PC-3 (cell line): ENCODE results near the gene PCBP1.

Experiments
- EZH2 ChIP-seq: fragments of 300-600 bp; sonication (generic); IDR thresholded peaks from one replicate; pipeline ENCODE4 v1.6.1; 2017; ENCODE audit warnings: antibody characterized with exemption, mild to moderate bottlenecking, low read length; ENCODE audit not compliant: unreplicated experiment
- TF ChIP-seq, protein P1 (sequence below): fragments of 300-600 bp; sonication (generic); conservative IDR thresholded peaks from 2 replicates; pipeline ENCODE4 v1.5.1; 2017; ENCODE audit warnings: antibody characterized with exemption, low read depth, mild to moderate bottlenecking, low read length

DNA sequence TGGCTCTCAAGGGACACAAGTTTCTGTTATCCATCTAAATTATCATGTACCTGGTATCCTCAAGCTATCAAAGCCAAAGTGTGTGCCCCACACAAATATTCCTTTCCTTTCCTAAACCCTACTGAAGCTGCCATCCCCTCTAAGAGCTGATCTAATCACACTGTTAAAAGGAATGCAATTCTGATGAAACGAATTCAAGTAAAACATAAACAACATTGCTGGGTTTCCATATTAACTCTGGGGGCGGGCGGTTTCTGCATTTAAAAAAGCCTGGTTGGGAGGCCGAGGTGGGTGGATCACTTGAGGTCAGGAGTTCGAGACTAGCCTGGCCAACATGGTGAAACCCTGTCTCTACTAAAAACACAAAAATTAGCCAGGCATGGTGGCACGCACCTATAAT lies 41.9 kb upstream of the PCBP1 start:
- TF ChIP-seq, protein P1, sequence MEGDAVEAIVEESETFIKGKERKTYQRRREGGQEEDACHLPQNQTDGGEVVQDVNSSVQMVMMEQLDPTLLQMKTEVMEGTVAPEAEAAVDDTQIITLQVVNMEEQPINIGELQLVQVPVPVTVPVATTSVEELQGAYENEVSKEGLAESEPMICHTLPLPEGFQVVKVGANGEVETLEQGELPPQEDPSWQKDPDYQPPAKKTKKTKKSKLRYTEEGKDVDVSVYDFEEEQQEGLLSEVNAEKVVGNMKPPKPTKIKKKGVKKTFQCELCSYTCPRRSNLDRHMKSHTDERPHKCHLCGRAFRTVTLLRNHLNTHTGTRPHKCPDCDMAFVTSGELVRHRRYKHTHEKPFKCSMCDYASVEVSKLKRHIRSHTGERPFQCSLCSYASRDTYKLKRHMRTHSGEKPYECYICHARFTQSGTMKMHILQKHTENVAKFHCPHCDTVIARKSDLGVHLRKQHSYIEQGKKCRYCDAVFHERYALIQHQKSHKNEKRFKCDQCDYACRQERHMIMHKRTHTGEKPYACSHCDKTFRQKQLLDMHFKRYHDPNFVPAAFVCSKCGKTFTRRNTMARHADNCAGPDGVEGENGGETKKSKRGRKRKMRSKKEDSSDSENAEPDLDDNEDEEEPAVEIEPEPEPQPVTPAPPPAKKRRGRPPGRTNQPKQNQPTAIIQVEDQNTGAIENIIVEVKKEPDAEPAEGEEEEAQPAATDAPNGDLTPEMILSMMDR = no peak
- TF ChIP-seq EZH2 = no peak
